KOPT-K1 (cell line): ENCODE data around the gene VPS36.
A peak's percentile ranks its signal among the peaks of the same experiment; 100 is the strongest.
"Not testable (repeated sequence)": the region's sequence is repeated elsewhere in the genome, so short reads cannot be mapped to it uniquely, and the experiment has no call there.

Source experiments
- H3K27ac ChIP-seq: fragments of 200-600 bp; sonication (generic); 2 replicates; pipeline ENCODE4 v1.5.1; 2016; ENCODE audit warnings: antibody characterized with exemption, mild to moderate bottlenecking, low read depth, low read length; ENCODE audit not compliant: poor library complexity, severe bottlenecking
- H3K36me3 ChIP-seq: fragments of 200-600 bp; sonication (generic); 2 replicates; pipeline ENCODE4 v1.5.1; 2017; ENCODE audit warnings: antibody characterized with exemption, mild to moderate bottlenecking, low read length, moderate library complexity; ENCODE audit not compliant: insufficient read depth
- H3K9me3 ChIP-seq: fragments of 200-600 bp; sonication (generic); 2 replicates; pipeline ENCODE4 v1.5.1; 2017; ENCODE audit warnings: antibody characterized with exemption, low read length, mild to moderate bottlenecking; ENCODE audit not compliant: insufficient read depth, poor library complexity, severe bottlenecking

Gene VPS36, protein sequence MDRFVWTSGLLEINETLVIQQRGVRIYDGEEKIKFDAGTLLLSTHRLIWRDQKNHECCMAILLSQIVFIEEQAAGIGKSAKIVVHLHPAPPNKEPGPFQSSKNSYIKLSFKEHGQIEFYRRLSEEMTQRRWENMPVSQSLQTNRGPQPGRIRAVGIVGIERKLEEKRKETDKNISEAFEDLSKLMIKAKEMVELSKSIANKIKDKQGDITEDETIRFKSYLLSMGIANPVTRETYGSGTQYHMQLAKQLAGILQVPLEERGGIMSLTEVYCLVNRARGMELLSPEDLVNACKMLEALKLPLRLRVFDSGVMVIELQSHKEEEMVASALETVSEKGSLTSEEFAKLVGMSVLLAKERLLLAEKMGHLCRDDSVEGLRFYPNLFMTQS

DNA sequence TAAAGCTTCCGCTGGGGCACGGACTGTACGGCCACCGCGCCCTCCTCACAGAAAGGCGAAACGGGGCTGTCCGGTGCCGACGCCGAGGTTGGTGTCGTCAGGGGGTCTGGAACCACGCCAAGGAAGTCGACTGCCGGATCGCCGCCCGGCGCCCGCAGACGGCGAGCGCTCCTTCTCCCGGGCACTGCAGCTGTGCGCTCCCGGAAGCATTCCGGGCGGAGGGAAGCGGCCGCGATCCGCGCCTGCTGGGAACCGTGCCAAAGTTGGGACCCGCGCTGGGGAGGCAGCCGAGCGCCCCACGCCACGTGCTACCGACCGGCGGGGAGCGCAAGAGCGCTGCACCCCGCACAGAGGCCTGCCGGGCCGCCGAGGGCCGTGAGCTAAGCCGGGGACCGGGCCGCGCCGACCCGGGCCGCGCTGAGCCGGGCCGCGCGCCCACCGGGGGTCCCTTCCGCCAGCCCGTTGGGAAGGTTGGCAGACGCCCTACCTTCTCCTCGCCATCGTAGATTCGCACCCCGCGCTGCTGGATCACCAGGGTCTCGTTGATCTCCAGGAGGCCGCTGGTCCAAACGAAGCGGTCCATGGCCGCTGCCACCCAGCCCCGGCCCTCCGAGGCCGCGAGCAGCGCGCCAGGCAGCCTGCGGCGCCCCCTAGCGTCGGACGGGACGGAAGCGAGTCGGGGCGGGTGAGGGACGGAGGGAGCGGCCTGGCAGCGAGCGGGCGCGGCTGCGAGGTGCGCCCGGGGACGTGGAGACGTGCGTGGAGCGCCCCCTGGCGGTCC is at the start of gene VPS36:
VPS36 (minus strand) TSS at position 623 of the 781 bp plus-strand sequence; CDS start at position 583, 40 bp downstream.
- H3K9me3 ChIP-seq = no peaks in the 10 kb centered on the region
- H3K27ac ChIP-seq = peak within 1 kb of the TSS; percentile 85
- peaks cover 14% of the 10 kb centered on the region for H3K36me3 ChIP-seq

GRCh38 chr13:52497979-52498378 is 47.5 kb upstream of the VPS36 start:
- H3K9me3 ChIP-seq, H3K27ac ChIP-seq: not testable (repeated sequence)

DNA sequence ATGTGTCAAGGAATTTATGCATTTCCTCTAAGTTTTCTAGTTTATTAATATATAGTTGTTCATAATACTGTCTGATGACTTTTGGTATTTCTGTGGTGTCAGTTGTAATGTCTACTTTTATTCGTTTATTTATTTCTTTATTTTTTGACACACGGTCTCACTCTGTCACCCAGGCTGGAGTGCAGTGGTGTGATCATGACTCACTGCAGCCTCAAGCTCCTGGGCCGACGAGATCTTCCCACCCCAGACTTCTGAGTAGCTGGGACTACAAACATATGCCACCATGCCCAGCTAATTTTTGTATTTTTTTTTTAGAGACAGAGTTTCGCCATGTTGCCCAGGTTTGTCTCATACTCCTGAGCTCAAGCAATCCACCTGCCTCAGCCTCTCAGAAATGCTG is 43.8 kb upstream of the VPS36 start:
- not testable (repeated sequence) for H3K27ac ChIP-seq, H3K36me3 ChIP-seq

More at GRCh38 chr13:52497979-52498378, 47.5 kb upstream of the VPS36 start:
- not testable (repeated sequence) for H3K36me3 ChIP-seq

DNA sequence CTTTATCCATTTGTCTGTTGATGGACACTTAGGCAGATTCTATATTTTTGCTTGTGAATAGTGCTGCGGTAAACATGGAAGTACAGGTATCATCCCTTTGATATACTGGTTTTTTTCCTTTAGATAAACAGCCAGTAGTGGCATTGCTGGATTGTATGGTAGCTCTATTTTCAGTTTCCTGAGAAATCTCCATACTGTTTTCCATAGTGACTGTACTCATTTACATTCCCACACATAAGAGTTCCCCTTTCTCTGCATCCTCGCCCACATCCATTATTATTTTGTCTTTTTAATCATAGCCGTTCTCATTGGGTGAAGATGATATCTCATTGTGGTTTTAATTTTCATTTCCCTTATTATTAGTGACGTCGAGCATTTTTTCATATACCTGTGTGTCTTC is 40.6 kb upstream of the VPS36 start:
- not testable (repeated sequence) for H3K27ac ChIP-seq, H3K36me3 ChIP-seq, H3K9me3 ChIP-seq

More for the DNA sequence above, 43.8 kb upstream of the VPS36 start:
- H3K9me3 ChIP-seq = not testable (repeated sequence)

- not testable (repeated sequence) for H3K27ac ChIP-seq, H3K36me3 ChIP-seq, H3K9me3 ChIP-seq
These were observed 38.3 kb upstream of the VPS36 start for GRCh38 chr13:52488763-52489162.

DNA sequence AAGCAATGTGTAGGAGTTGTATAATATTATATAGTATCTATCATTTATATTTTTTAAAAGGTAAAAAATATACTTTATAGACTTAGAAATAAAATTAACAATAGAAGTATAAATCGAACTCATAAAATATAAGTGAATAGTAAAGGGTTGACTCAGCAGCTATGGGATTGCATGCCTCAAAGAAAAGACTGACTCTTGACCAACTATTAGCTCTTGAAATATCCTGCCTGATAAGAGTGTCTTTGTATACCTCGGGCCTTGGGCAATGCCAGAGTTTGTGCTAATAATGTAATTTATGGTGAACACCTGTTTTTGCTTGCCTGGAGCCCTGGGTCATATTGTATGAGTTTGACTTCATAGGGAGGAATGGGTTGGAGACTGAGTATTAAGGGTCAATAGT is 36.6 kb upstream of the VPS36 start:
- H3K27ac ChIP-seq = not testable (repeated sequence)

DNA sequence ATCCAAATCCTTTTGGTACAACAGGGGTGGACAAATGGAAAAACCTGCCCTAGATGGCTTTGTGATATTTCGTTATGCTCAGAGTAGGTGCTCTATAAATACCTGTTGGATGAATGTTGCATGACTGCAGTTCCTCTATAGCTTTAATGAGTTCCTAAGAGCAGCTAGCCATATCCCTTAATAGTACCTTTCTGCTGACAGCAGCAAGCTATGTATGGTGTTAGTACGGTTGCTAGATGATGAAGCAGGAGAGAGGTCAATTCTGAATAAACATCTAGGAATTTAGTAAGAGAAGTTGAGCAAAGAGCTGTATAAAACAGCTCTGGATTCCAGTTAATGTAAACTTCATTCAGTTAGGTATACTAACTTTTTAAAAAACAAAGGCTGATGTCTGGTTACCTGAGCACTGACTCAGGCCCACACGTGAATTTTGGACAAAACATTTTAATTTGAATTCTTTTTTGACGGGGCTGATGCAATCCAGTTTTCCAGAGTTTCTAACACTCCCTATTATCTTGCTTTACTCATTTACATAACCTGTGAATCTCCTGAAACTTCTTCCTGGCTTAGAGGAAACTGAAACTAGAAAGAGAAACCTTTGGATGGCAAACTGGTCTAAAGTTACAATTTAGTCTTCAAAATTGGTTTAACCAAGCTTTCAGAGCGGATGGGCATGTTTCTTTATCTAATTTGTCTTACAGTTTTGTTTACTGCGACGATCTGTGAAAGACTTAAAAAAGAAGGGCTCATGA is 30.4 kb upstream of the VPS36 start:
- H3K36me3 ChIP-seq = peaks cover 21% of the 10 kb centered on the region
- H3K27ac ChIP-seq, H3K9me3 ChIP-seq: not testable (repeated sequence)

More for the DNA sequence above, 36.6 kb upstream of the VPS36 start:
- not testable (repeated sequence) for H3K9me3 ChIP-seq, H3K36me3 ChIP-seq

DNA sequence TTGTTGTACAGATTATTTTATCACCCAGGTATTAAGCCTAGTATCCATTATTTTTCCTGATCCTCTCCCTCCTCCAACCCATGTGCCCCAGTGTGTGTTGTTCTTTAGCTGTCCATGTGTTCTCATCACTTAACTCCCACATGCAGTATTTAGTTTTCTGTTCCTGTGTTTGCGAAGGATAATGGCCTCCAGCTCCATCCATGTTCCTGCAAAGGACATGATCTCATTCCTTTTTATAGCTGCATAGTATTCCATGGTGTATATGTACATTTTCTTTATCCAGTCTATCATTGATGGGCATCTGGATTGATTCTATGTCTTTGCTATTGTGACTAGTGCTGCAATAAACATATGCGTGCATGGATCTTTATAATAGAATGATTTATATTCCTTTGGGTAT is 18.1 kb upstream of the VPS36 start:
- H3K36me3 ChIP-seq = peaks cover 98% of the 10 kb centered on the region
- H3K9me3 ChIP-seq, H3K27ac ChIP-seq: not testable (repeated sequence)

DNA sequence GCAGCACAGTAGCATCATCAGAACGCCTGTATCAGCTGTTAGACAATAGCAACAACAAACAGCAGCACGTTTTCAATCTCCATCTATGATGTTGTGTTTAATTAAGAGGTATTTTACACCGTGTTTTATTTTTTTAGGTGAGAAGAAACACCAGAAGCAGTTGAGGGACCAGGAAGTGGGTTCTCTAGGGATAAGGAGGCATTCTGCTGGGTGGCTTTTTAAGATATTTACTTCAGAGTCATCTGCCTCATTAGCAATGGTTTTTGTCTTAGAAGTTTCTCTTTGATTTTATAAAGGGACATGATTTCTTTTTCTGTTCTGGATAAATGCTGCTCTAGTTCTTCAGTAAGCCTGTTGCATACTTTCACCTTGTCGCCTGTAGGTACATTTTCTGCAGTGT is 13.1 kb upstream of the VPS36 start:
- Histone ChIP-seq H3K27ac (no peak overlapping the region), H3K9me3 (no peaks in the 10 kb centered on the region), H3K36me3 (peaks cover 99% of the 10 kb centered on the region)

- Histone ChIP-seq H3K36me3 (peaks cover 98% of the 10 kb centered on the region), H3K9me3 (no peaks in the 10 kb centered on the region), H3K27ac (no peak overlapping the region)
These were observed 10.8 kb upstream of the VPS36 start for GRCh38 chr13:52461265-52461664.

- H3K27ac ChIP-seq = no peak overlapping the region
These were observed 9.2 kb upstream of the VPS36 start for GRCh38 chr13:52459668-52460067.

DNA sequence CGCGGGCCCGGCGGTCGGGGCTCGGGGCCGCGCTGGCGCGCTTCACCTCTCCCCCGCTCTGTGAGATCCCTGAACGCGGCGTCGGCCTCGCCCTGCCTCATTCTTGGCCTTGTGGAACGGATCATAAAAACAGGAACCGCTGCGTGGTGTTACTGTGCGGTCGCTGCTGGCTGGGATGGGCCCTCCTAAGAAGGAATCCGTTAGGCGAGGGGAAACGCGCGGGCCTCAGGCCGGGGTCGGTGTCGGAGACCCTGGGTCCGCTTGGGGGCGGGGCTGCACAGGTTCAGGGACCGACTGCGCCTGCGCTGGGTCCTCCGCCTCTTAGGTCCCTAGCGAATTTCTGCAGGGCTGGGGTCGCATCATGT is 5.2 kb upstream of the VPS36 start:
- H3K27ac ChIP-seq = peak overlapping the region; percentile 85
- no peaks in the 10 kb centered on the region for H3K9me3 ChIP-seq
- peaks cover 42% of the 10 kb centered on the region for H3K36me3 ChIP-seq

More at GRCh38 chr13:52459668-52460067, 9.2 kb upstream of the VPS36 start:
- Histone ChIP-seq H3K9me3 (no peaks in the 10 kb centered on the region), H3K36me3 (peaks cover 82% of the 10 kb centered on the region)

DNA sequence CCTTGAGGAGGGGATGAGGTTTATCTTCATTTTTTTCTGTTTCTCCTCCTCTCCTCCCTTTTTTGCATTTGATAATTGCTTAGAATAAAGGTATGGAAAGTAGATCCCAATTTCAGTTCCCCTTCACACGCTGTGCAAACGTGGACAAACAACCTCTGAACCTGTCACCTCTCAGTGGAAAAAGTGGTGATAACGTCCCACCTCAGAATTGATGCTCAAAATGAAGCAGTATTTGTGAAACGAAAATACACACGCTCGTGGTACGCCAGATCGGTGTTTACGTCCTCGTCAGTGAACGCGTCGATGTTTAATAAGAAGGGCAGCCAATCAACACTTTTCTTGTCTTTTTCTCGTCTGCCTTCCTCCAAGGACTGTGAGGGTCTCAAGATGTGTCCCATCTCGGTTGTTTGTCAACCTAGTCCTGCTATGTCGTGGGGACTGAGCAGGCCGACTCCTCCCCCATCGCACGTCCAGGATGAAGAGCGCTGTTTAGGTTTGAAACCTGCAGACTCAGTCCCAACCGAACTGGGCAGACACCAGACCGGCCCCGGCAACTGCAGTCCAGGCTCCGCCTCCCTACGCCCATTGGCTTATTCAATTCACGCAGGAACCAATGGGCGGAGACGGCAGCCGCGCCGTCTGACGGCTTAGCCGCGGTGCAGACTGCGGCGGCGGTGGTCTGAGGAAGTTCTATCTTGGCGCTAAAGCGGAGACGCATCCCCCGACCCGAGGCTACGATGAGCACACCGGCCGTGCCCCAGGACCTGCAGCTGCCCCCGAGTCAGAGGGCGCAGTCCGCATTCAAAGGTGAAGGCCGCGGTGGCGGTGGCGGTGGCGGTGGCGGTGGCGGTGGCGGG is 4.6 kb upstream of the VPS36 start, which contains the start of gene CKAP2:
CKAP2 (plus strand) TSS at position 659 of the 857 bp plus-strand sequence; CDS start at position 738, 79 bp downstream.
- Histone ChIP-seq H3K9me3 (no peaks in the 10 kb centered on the region), H3K27ac (peak within 1 kb of the TSS; percentile 85), H3K36me3 (peaks cover 36% of the 10 kb centered on the region)

- H3K27ac ChIP-seq = peak overlapping the region; percentile 85
- no peaks in the 10 kb centered on the region for H3K9me3 ChIP-seq
- H3K36me3 ChIP-seq = peaks cover 30% of the 10 kb centered on the region
These were observed 4.0 kb upstream of the VPS36 start for GRCh38 chr13:52454459-52454819.
